Measurements from ENCODE around the gene LUZP2.

GRCh38 chr11:24628224-24628776 lies 131.4 kb downstream of the LUZP2 start:
- no peak for TF ChIP-seq NFYB (CRISPR knock-in tag; conservative IDR thresholded peaks at IDR 0.05; ENCODE audit: low read depth)
- no peak for TF ChIP-seq NR2C2 (CRISPR knock-in tag; IDR thresholded peaks at IDR 0.05)
- no peak for TF ChIP-seq ATF3 (CRISPR knock-in tag; conservative IDR thresholded peaks at IDR 0.05)
- no peak for TF ChIP-seq SP1 (CRISPR knock-in tag; conservative IDR thresholded peaks at IDR 0.05)
- TF ChIP-seq ATF6 (CRISPR knock-in tag; IDR thresholded peaks at IDR 0.05): no peak
- no peak for TF ChIP-seq E2F1 (CRISPR knock-in tag; IDR thresholded peaks at IDR 0.05)
- no peak for TF ChIP-seq E2F5 (CRISPR knock-in tag; IDR thresholded peaks at IDR 0.05)
- no peak for TF ChIP-seq CTCF (IDR thresholded peaks at IDR 0.05)
- no peak for TF ChIP-seq ATF1 (CRISPR knock-in tag; IDR thresholded peaks at IDR 0.05)
- TF ChIP-seq ZNF232 (CRISPR knock-in tag; IDR thresholded peaks at IDR 0.05): no peak
- TF ChIP-seq ETV6 (CRISPR knock-in tag; IDR thresholded peaks at IDR 0.05): no peak
- no peak for TF ChIP-seq ZNF219 (CRISPR knock-in tag; IDR thresholded peaks at IDR 0.05; ENCODE audit: borderline replicate concordance)
